ENCODE results near the gene RAB27B. TPM values are rescaled to one million over a fixed set of nuclear protein-coding genes. Genes with fewer than 3 reads are reported as not detected.

RAB27B gene
- total and polyA plus RNA-seq, 2 experiments from 2014 or later, result 4.5 to 13.1 TPM

DNA sequence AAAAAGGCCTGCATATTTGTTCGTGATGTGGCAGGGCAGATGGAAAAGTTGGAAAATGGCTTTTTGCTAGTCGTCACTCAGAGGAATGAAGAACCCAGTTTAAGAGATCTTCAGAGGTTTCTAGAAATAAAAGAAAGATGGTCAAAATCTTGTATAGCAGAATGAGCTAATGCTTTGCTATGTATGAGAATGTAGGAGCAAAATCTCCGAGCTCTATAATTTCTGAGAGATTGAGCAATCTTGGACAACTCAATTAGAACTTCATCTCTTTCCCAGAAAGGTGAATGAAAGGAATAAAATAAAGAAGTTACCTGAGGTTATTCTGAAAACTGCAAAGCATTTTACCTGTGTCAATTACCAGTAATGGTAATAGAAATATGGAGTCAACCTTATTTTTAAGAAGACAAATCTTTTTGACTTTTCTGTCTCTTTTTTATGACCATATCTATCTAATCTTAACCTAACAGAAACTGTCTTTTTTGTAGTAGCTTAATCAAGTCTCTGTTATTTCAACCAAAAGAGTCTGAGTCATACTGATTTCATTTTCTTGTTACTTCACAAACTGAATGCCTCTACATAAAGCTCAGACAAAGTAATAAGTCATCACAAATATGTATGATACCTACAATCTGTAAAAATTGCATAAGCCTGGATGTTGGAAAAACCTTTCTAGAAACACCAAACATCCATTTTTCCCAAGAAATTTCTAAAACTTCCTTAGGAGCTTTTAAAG lies 98.5 kb downstream of the RAB27B start:
- H3K4me1 ChIP-seq (ENCODE audit: insufficient read depth), result no peaks in the 10 kb centered on the region
- no peaks in the 10 kb centered on the region for H4K20me1 ChIP-seq (ENCODE audit: insufficient read depth, poor library complexity, severe bottlenecking)
- H2AFZ ChIP-seq, result no peak overlapping the region
- no peaks in the 10 kb centered on the region for H3K36me3 ChIP-seq (replicated peaks; ENCODE audit: insufficient read depth, low read depth)
- H3K27ac ChIP-seq, result no peak overlapping the region
- no peaks in the 10 kb centered on the region for H3K9me2 ChIP-seq (replicated peaks; ENCODE audit: insufficient read depth)
- no peaks in the 10 kb centered on the region for H3K79me2 ChIP-seq
- H3K4me2 ChIP-seq, result no peak overlapping the region
- DNase-seq (ENCODE audit: low spot score), result no peak
- no peaks in the 10 kb centered on the region for H3K9me3 ChIP-seq (ENCODE audit: low read depth)
- no peak overlapping the region for H3K4me3 ChIP-seq
- TF ChIP-seq EZH2 (IDR thresholded peaks at IDR 0.05; ENCODE audit: borderline replicate concordance) (no peak), CTCF (IDR thresholded peaks at IDR 0.05; ENCODE audit: poor library complexity) (no peak), EZH2phosphoT487 (IDR thresholded peaks at IDR 0.05; ENCODE audit: low read depth, severe bottlenecking, unreplicated experiment) (no peak)
- H3K27me3 ChIP-seq, result no peaks in the 10 kb centered on the region
- WGBS (ENCODE audit: low lambda C conversion rate, missing lambda C conversion rate), result 95% methylated on average over 3 of the region's 3 CpGs

- Histone ChIP-seq H3K4me1 (ENCODE audit: insufficient read depth) (no peaks in the 10 kb centered on the region), H2AFZ (no peak overlapping the region), H3K79me2 (no peaks in the 10 kb centered on the region), H3K9me2 (replicated peaks; ENCODE audit: insufficient read depth) (no peaks in the 10 kb centered on the region), H3K4me2 (no peak overlapping the region), H3K9me3 (ENCODE audit: low read depth) (no peaks in the 10 kb centered on the region), H4K20me1 (ENCODE audit: insufficient read depth, poor library complexity, severe bottlenecking) (no peaks in the 10 kb centered on the region), H3K27me3 (no peaks in the 10 kb centered on the region), H3K36me3 (replicated peaks; ENCODE audit: insufficient read depth, low read depth) (no peaks in the 10 kb centered on the region), H3K27ac (no peak overlapping the region), H3K4me3 (no peak overlapping the region)
- 77% methylated on average over 2 of the region's 2 CpGs for WGBS (ENCODE audit: low lambda C conversion rate, missing lambda C conversion rate)
- no peak for DNase-seq (ENCODE audit: low spot score)
- TF ChIP-seq EZH2 (IDR thresholded peaks at IDR 0.05; ENCODE audit: borderline replicate concordance) (no peak), EZH2phosphoT487 (IDR thresholded peaks at IDR 0.05; ENCODE audit: low read depth, severe bottlenecking, unreplicated experiment) (no peak), CTCF (IDR thresholded peaks at IDR 0.05; ENCODE audit: poor library complexity) (no peak)
Observed at GRCh38 chr18:54928236-54928635, 100.0 kb downstream of the RAB27B start.

DNA sequence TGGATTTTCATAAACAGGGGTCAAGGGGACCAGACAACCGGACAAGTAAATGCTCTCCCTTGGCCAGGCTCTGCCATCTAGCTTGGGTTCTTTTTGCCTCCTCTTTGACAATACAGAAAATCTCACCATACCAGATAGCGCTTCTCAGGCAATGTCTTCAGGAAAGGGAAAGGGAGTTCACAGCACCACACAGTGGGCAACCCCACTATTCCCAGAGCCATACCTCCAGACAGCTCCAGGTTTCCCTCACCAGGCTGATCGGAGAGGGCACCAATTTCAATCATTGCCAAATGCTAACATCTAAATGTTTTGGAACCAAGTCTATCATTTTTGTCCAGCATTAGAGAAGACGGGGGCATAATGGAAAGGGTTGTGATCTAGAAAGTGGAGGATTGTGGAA lies 102.9 kb downstream of the RAB27B start:
- H3K27me3 ChIP-seq, result no peaks in the 10 kb centered on the region
- no peak overlapping the region for H3K27ac ChIP-seq
- TF ChIP-seq CTCF (IDR thresholded peaks at IDR 0.05; ENCODE audit: poor library complexity), result no peak
- no peak for TF ChIP-seq EZH2phosphoT487 (IDR thresholded peaks at IDR 0.05; ENCODE audit: low read depth, severe bottlenecking, unreplicated experiment)
- TF ChIP-seq EZH2 (IDR thresholded peaks at IDR 0.05; ENCODE audit: borderline replicate concordance), result no peak
- no peaks in the 10 kb centered on the region for H4K20me1 ChIP-seq (ENCODE audit: insufficient read depth, poor library complexity, severe bottlenecking)
- no peak overlapping the region for H3K4me2 ChIP-seq
- no peak overlapping the region for H3K4me3 ChIP-seq
- H3K79me2 ChIP-seq, result no peaks in the 10 kb centered on the region
- no peaks in the 10 kb centered on the region for H3K9me2 ChIP-seq (replicated peaks; ENCODE audit: insufficient read depth)
- no peak for DNase-seq (ENCODE audit: low spot score)
- H3K9me3 ChIP-seq (ENCODE audit: low read depth), result no peaks in the 10 kb centered on the region
- no peaks in the 10 kb centered on the region for H3K4me1 ChIP-seq (ENCODE audit: insufficient read depth)
- H3K36me3 ChIP-seq (replicated peaks; ENCODE audit: insufficient read depth, low read depth), result no peaks in the 10 kb centered on the region
- WGBS (ENCODE audit: low lambda C conversion rate, missing lambda C conversion rate), result 96% methylated on average over 4 of the region's 4 CpGs
- no peak overlapping the region for H2AFZ ChIP-seq
